HepG2 (cell line): ENCODE data around the gene FAM193A. TPM values are rescaled to one million over a fixed set of nuclear protein-coding genes. Genes with fewer than 3 reads are reported as not detected.
A peak's percentile ranks its signal among the peaks of the same experiment; 100 is the strongest.

Source experiments
- AHR ChIP-seq: IDR thresholded peaks from 2 replicates; pipeline ENCODE4 v1.6.1; 2018; ENCODE audit warnings: missing genetic modification reagents, missing compliant biosample characterization
- ARID2 ChIP-seq: sonication (generic); formaldehyde crosslinking; IDR thresholded peaks from 2 replicates; pipeline ENCODE4 v1.8.1; 2022; ENCODE audit warnings: mild to moderate bottlenecking, missing genetic modification reagents, borderline replicate concordance
- ATRX ChIP-seq: sonication (generic); formaldehyde crosslinking; IDR thresholded peaks from 2 replicates; pipeline ENCODE4 v1.4.0; 2020; ENCODE audit warnings: missing genetic modification reagents, borderline replicate concordance
- FOXA3 ChIP-seq: IDR thresholded peaks from 2 replicates; pipeline ENCODE4 v1.6.1; 2016; ENCODE audit warnings: missing genetic modification reagents, missing compliant biosample characterization
- FOXM1 ChIP-seq: sonication (generic); formaldehyde crosslinking; IDR thresholded peaks from 2 replicates; pipeline ENCODE4 v1.5.0; 2020; ENCODE audit warnings: missing genetic modification reagents
- GATAD1 ChIP-seq: IDR thresholded peaks from 2 replicates; pipeline ENCODE4 v1.6.1; 2016; ENCODE audit warnings: missing genetic modification reagents, missing compliant biosample characterization
- GLI4 ChIP-seq: sonication (generic); formaldehyde crosslinking; IDR thresholded peaks from 2 replicates; pipeline ENCODE4 v1.5.1; 2020; ENCODE audit warnings: missing genetic modification reagents, mild to moderate bottlenecking, moderate library complexity, borderline replicate concordance
- HOXA3 ChIP-seq: sonication (generic); formaldehyde crosslinking; IDR thresholded peaks from 2 replicates; pipeline ENCODE4 v1.5.0; 2020; ENCODE audit warnings: missing genetic modification reagents
- KLF15 ChIP-seq: sonication (generic); formaldehyde crosslinking; IDR thresholded peaks from 2 replicates; pipeline ENCODE4 v1.8.1; 2023; ENCODE audit warnings: borderline replicate concordance, mild to moderate bottlenecking, inconsistent platforms, missing genetic modification reagents, mixed read lengths
- MAZ ChIP-seq, 2 experiments: sonication (generic) in 1 of 2; formaldehyde crosslinking in 1 of 2; IDR thresholded peaks; 2 replicates each; pipeline versions ENCODE4 v1.5.0 to v1.6.1; 2012 to 2020; ENCODE audit warnings: low read depth in 2 of 2, mild to moderate bottlenecking in 2 of 2, borderline replicate concordance in 1 of 2, improper control_type of control experiment in 1 of 2, low read length in 1 of 2, missing genetic modification reagents in 1 of 2, moderate library complexity in 1 of 2
- NCOA1 ChIP-seq: sonication (generic); formaldehyde crosslinking; IDR thresholded peaks from 2 replicates; pipeline ENCODE4 v1.9.0; 2021; ENCODE audit warnings: missing genetic modification reagents
- PHF20 ChIP-seq: sonication (generic); formaldehyde crosslinking; IDR thresholded peaks from 2 replicates; pipeline ENCODE4 v1.5.0; 2020; ENCODE audit warnings: mild to moderate bottlenecking, missing genetic modification reagents
- PRMT3 ChIP-seq: sonication (generic); formaldehyde crosslinking; IDR thresholded peaks from 2 replicates; pipeline ENCODE4 v1.8.1; 2022; ENCODE audit warnings: low read depth, mild to moderate bottlenecking, moderate library complexity, missing genetic modification reagents, borderline replicate concordance
- RXRB ChIP-seq: IDR thresholded peaks from 2 replicates; pipeline ENCODE4 v1.6.1; 2016; ENCODE audit warnings: borderline replicate concordance, missing genetic modification reagents, missing compliant biosample characterization
- SCMH1 ChIP-seq: sonication (generic); formaldehyde crosslinking; IDR thresholded peaks from 2 replicates; pipeline ENCODE4 v1.9.0; 2021; ENCODE audit warnings: missing genetic modification reagents, mild to moderate bottlenecking, borderline replicate concordance
- STAT5B ChIP-seq: sonication (generic); formaldehyde crosslinking; IDR thresholded peaks from 2 replicates; pipeline ENCODE4 v1.4.0; 2020; ENCODE audit warnings: missing genetic modification reagents
- ZFP41 ChIP-seq: sonication (generic); formaldehyde crosslinking; IDR thresholded peaks from 2 replicates; pipeline ENCODE4 v1.4.0; 2020; ENCODE audit warnings: mild to moderate bottlenecking, missing genetic modification reagents, borderline replicate concordance
- ZNF264 ChIP-seq: sonication (generic); formaldehyde crosslinking; IDR thresholded peaks from 2 replicates; pipeline ENCODE4 v1.4.0; 2020; ENCODE audit warnings: missing genetic modification reagents
- polyA plus RNA-seq, 8 experiments: library from polyadenylated mRNA; depleted of rRNA in 3 of 8; stranded (reverse) in 7 of 8; unstranded in 1 of 8; fragments of >200 nt; fragmentation: Illumina TruSeq in 4 of 8; extraction: Trizol in 4 of 8; gene quantifications; 2 replicates each; pipeline versions ENCODE4 v1.2.1 to v1.2.3, GENCODE V29; 2011 to 2016; ENCODE audit warnings: low read depth in 4 of 8, missing spikeins in 1 of 8, mixed read lengths in 1 of 8; ENCODE audit not compliant: insufficient read depth in 1 of 8
- total RNA-seq, 5 experiments: library from RNA; depleted of rRNA; stranded (reverse); fragments of >200 nt; fragmentation: Illumina TruSeq; extraction: Trizol; gene quantifications; 2 replicates each; pipeline ENCODE4 v1.2.3, GENCODE V29; 2016; ENCODE audit warnings: low read depth in 1 of 5
- TF ChIP-seq, protein P1 (sequence below): sonication (generic); formaldehyde crosslinking; conservative IDR thresholded peaks from 2 replicates; pipeline ENCODE4 v1.8.0; 2022; ENCODE audit warnings: mild to moderate bottlenecking, moderate library complexity, missing genetic modification reagents
- TF ChIP-seq, protein P2 (sequence below): sonication (generic); formaldehyde crosslinking; IDR thresholded peaks from 2 replicates; pipeline ENCODE4 v1.4.0; 2020; ENCODE audit warnings: missing genetic modification reagents
- TF ChIP-seq, protein P3 (sequence below): sonication (generic); formaldehyde crosslinking; IDR thresholded peaks from 2 replicates; pipeline ENCODE4 v1.4.0; 2020; ENCODE audit warnings: missing genetic modification reagents, mild to moderate bottlenecking, borderline replicate concordance
- TF ChIP-seq, protein P4 (sequence below): sonication (generic); formaldehyde crosslinking; IDR thresholded peaks from 2 replicates; pipeline ENCODE4 v1.5.1; 2020; ENCODE audit warnings: missing genetic modification reagents, mild to moderate bottlenecking, borderline replicate concordance

FAM193A gene
- total and polyA plus RNA-seq, 2 of the 13 experiments (the other 11 are each of a cell fraction or from before 2014, with no cell fraction given): 5.7 to 8.7 TPM

DNA sequence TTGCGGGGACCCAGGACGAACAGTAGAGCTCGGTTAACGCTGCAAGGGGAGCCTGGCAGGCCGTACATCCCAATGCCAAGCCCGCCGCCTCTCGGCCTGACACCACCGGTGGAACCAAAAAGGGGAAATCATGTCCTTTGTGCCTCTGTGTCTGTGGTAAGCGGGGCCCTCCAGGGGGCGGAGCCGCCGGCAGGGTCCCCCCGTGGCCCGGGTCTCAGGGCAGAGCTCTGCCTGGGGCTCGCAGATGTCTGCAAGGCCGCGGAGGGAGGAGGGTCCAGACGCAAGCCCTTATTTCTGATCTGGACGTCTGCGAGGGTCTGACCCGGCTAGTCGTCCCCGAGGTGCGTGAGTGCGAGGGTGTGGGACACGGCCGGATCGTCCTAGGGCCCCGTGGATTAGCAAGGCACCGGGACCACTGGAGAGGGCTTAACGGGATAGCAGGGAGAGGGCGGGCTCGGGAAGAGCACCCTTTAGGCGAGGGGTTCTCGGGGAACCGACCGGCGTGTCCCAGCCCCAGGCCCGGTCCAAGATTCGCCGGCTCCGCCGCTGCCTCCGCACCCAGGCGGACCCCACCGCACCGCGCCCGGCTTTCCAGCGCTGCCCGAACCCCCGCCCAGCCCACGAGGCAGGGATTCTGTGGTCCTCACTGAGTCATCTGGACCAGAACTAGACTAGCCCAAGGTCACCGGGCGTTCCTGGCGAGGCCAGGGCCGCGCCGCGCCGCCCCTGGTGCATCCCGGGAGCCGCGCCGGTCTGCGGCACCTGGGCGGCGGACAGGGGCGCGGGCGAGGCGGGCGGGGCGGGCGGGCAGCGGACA, 863 bp upstream of the FAM193A start (continued):
- TF ChIP-seq, protein P1, sequence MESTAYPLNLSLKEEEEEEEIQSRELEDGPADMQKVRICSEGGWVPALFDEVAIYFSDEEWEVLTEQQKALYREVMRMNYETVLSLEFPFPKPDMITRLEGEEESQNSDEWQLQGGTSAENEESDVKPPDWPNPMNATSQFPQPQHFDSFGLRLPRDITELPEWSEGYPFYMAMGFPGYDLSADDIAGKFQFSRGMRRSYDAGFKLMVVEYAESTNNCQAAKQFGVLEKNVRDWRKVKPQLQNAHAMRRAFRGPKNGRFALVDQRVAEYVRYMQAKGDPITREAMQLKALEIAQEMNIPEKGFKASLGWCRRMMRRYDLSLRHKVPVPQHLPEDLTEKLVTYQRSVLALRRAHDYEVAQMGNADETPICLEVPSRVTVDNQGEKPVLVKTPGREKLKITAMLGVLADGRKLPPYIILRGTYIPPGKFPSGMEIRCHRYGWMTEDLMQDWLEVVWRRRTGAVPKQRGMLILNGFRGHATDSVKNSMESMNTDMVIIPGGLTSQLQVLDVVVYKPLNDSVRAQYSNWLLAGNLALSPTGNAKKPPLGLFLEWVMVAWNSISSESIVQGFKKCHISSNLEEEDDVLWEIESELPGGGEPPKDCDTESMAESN: peak; percentile 72
- TF ChIP-seq, protein P2, sequence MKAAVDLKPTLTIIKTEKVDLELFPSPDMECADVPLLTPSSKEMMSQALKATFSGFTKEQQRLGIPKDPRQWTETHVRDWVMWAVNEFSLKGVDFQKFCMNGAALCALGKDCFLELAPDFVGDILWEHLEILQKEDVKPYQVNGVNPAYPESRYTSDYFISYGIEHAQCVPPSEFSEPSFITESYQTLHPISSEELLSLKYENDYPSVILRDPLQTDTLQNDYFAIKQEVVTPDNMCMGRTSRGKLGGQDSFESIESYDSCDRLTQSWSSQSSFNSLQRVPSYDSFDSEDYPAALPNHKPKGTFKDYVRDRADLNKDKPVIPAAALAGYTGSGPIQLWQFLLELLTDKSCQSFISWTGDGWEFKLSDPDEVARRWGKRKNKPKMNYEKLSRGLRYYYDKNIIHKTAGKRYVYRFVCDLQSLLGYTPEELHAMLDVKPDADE (CRISPR knock-in tag): no peak
- TF ChIP-seq, protein P3, sequence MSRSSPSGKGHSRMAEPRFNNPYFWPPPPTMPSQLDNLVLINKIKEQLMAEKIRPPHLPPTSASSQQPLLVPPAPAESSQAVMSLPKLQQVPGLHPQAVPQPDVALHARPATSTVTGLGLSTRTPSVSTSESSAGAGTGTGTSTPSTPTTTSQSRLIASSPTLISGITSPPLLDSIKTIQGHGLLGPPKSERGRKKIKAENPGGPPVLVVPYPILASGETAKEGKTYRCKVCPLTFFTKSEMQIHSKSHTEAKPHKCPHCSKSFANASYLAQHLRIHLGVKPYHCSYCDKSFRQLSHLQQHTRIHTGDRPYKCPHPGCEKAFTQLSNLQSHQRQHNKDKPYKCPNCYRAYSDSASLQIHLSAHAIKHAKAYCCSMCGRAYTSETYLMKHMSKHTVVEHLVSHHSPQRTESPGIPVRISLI (CRISPR knock-in tag): 0 out of 2 replicates have a peak, but pooled peaks have one; percentile 0
- TF ChIP-seq STAT5B (CRISPR knock-in tag) (no peak), KLF15 (CRISPR knock-in tag) (no peak), PRMT3 (CRISPR knock-in tag) (no peak), HOXA3 (no peak), MAZ (IDR thresholded peaks at IDR 0.05; ENCODE audit: borderline replicate concordance, low read depth, low read length) (no peak), MAZ (CRISPR knock-in tag; IDR thresholded peaks at IDR 0.05; ENCODE audit: low read depth) (no peak; the same call in 1 of the 2 replicates), ARID2 (CRISPR knock-in tag) (no peak), ATRX (CRISPR knock-in tag) (no peak), RXRB (0 out of 2 replicates have a peak, but pooled peaks have one; percentile 7), GLI4 (CRISPR knock-in tag) (0 out of 2 replicates have a peak, but pooled peaks have one; percentile 38), GATAD1 (CRISPR knock-in tag) (no peak), FOXM1 (CRISPR knock-in tag) (no peak), PHF20 (no peak), NCOA1 (CRISPR knock-in tag) (no peak), ZFP41 (CRISPR knock-in tag) (no peak), FOXA3 (no peak), ZNF264 (no peak), AHR (CRISPR knock-in tag) (no peak), SCMH1 (CRISPR knock-in tag) (no peak)
- TF ChIP-seq, protein P4, sequence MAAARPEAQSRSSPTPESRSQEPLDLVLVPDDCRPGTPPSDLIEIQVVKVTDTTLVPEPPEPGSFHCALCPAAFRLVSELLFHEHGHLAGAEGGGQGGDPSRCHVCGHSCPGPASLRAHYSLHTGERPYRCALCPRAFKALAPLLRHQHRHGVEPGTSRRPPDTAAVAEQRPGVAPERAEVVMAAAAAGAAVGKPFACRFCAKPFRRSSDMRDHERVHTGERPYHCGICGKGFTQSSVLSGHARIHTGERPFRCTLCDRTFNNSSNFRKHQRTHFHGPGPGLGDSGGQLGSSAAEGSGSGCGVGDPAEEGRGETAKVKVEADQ: no peak
